Thoracic aorta endothelial cell (primary cell): Measurements from ENCODE around the gene DCLRE1B. TPM values are rescaled to one million over a fixed set of nuclear protein-coding genes. Genes with fewer than 3 reads are reported as not detected.

Source experiments
- total RNA-seq: library from RNA; depleted of rRNA; stranded (reverse); fragments of >200 nt; gene quantifications from 2 replicates; pipeline ENCODE4 v1.2.3, GENCODE V29; 2012

The DCLRE1B gene
- 10.5 and 12.8 TPM in 2 replicates for total RNA-seq

DNA sequence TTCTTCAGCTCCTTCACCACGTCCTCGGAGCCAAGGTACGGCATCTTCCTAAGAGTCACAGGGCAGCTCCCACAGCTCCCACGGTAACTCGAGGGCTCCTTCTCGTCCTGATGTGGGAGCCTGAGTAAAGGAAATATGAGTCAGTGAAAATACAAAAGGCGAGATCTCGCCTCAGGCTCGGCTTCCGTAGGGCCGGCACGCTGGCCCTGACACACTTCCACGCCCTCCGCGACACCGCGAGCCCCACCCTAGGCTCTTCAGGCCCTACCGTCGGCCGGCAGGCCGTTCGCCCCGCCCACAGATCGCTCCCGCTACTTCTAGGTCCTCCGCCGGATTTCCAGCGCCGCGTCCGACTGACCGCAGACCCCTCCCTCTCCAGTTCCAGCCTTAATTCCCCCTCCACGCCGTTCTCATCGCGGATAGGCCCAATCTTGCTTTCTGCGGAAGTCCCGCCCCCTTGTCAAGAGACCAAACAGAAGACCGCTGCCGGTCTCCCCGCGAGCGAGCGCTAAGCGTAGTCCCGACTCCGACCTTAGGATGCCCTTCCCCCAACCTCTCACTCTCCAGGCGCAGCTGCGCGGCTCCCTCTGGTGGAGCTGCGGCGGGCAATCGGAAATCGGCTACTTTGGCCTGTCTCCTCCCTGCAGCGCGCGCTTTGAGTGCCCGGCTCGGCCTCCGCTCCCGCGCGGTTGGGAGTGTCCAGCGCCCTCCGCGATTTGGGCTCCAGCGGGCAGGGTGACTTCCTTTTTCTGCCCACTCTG is at the start of gene DCLRE1B, which contains the start of gene AP4B1:
Gene DCLRE1B (plus strand): TSS at position 653 of the 761 bp plus-strand sequence. CDS start 261 bp downstream, outside the sequence.
Gene AP4B1 (minus strand): TSS at position 126 of the 761 bp plus-strand sequence. CDS start 82 bp downstream, at position 44.

DNA sequence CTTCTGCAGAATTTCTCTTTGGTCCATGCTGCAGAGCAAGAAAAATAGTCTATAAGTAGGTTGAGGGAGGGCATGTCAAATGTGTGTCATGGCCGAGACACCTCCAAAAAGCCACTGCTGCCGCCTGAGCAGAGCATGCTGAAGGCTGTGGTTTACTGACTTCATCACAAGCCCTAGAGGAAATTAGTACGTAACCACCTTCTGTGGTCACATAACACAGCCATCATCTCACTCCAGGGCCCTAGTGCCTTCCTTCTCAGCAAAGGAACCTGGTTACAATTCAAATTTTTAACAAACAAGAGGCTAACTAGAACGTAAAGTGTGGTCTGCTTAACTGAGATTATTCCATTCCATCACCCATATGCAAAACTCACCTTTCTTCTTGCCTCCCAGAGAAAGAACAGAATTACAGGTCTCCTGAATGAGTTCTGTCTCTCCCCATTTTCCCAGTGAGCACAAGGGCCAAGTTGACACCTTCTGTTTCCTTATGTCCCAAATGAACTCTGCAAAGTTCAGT is 33.5 kb upstream of the DCLRE1B start, which contains the start of gene PTPN22:
Gene PTPN22 (minus strand): TSS at position 116 of the 517 bp plus-strand sequence.

DNA sequence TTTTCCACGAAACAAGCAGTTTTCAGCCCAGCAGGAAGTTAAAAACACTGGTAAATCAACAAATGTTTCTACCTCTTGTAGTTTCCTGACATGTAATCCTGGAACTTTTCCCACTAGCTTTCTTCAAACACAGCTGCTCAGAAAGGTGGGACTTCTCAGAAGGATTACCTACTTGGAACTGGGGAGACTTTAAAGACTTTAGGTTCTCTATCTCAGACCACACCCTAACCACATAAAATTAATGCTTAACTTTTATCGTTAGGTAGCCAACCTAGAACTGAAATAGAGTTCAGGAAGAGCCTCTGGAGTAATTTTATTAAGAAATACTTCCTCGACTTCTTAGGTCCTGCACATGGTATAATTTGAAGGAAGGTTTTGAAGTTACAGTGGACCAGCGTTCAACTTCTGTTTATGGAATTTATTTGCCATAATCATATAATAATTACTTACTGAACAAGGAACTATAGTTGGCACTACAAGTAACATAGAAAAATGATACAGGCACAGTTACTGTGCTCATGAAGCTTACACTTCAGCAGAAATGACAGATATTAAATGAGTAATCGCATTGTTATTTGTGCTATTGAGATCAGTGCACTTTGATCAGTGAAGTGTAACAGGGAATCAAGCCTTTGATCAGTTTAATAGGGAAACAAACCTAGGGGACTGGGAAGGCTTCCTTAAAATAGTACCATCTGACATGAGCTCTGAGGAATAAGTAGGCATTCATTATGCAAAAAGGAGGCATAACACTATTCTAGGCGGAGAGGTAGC is 17.5 kb upstream of the DCLRE1B start, which contains the start of gene BCL2L15:
Gene BCL2L15 (minus strand): TSS at position 180 of the 774 bp plus-strand sequence. CDS start 206 bp downstream, outside the sequence.

DNA sequence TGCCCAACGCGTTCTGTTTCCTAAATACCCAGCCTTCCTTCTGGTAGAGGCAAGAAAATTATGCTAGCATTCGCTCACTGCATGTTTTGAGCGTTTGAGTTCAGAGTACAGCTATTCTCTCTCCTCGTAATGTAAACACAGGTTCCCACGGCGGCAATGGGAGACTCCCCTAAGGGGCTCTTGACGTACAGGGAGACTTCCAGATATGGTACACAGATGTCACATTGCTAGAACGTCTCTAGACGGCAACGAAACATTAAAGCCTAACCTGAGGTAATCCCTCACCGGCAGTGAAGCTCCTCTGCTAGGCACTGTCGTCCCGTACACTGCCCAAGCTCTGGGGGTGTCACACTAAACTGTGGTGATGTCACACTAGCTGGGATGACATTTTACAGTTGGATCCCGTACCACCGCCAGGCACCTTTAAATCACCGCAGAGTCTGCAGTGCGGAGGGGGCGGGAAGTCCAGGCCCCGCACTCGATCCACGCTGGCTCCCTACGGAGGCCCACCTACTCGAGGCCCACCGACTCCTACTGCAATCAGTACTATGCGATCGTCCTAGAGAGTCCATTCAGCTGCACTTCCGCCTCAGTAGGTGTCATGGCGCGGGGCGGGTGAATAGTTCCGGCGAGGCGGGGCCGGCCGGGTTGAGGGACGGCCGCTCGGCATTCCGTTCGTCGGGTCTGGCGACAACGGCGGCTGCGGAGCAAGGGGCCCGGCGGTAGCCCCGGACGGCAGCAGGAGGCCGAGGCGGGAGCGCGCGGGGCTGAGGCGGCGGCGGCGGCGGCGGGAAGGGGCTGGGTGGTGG is 24.0 kb downstream of the DCLRE1B start, which contains the start of gene HIPK1:
Gene HIPK1 (plus strand): TSS at position 384 of the 809 bp plus-strand sequence.

Other genes with a start within 250 kb of the DCLRE1B start
- gene PHTF1, start 145.8 kb upstream of the DCLRE1B start, total RNA-seq, result 62.2 and 72.9 TPM in 2 replicates
- gene RSBN1, start 92.8 kb upstream of the DCLRE1B start, total RNA-seq, result 16.5 and 17.3 TPM in 2 replicates
- gene PTPN22, start 33.6 kb upstream of the DCLRE1B start, total RNA-seq, result 6.0 and 15.8 TPM in 2 replicates
- gene BCL2L15, start 17.7 kb upstream of the DCLRE1B start, total RNA-seq, result 0.43 and 1.1 TPM in 2 replicates
- 37.1 and 43.9 TPM in 2 replicates for gene AP4B1, start 527 bp upstream of the DCLRE1B start, total RNA-seq
- gene HIPK1, start 24.0 kb downstream of the DCLRE1B start, total RNA-seq, result 53.9 and 58.1 TPM in 2 replicates
- gene OLFML3, start 74.1 kb downstream of the DCLRE1B start, total RNA-seq, result 0.36 and 0.53 TPM in 2 replicates
- not detected in 2 replicates for gene SYT6, start 248.5 kb downstream of the DCLRE1B start, total RNA-seq